Omental fat pad (tissue), 4 donors: ENCODE data around the gene MCAT. TPM values are rescaled to one million over a fixed set of nuclear protein-coding genes. Genes with fewer than 3 reads are reported as not detected.

Source experiments
- ATAC-seq: fragments of 150-250 bp; one replicate; pipeline ENCODE4 v1.9.1; 2016; ENCODE audit warnings: mild to moderate bottlenecking, moderate library complexity; ENCODE audit not compliant: low FRiP score
- DNase-seq: peaks from one replicate; pipeline ENCODE4 v3.0.0-alpha.2; 2019; ENCODE audit warnings: low spot score
- total RNA-seq, 4 donors: library from RNA; depleted of rRNA; stranded (reverse); fragments of >200 nt; gene quantifications; one replicate each; pipeline ENCODE4 v1.1.0, GENCODE V29; 2016
- TF ChIP-seq, protein P1 (sequence below), 3 donors: fragments of 450-650 bp; IDR thresholded peaks; one replicate each; pipeline ENCODE4 v1.5.1; 2016 to 2017; ENCODE audit warnings: antibody characterized with exemption in 3 of 3, mild to moderate bottlenecking in 3 of 3, moderate library complexity in 2 of 3

Gene MCAT
- total RNA-seq, 4 donors from 2014 or later: 19.3 to 28.6 (median 25.2) TPM

GRCh38 chr22:43126501-43127165, 16.6 kb downstream of the MCAT start:
- ATAC-seq (peak; percentile 79), DNase-seq (no peak)
- TF ChIP-seq, protein P1, sequence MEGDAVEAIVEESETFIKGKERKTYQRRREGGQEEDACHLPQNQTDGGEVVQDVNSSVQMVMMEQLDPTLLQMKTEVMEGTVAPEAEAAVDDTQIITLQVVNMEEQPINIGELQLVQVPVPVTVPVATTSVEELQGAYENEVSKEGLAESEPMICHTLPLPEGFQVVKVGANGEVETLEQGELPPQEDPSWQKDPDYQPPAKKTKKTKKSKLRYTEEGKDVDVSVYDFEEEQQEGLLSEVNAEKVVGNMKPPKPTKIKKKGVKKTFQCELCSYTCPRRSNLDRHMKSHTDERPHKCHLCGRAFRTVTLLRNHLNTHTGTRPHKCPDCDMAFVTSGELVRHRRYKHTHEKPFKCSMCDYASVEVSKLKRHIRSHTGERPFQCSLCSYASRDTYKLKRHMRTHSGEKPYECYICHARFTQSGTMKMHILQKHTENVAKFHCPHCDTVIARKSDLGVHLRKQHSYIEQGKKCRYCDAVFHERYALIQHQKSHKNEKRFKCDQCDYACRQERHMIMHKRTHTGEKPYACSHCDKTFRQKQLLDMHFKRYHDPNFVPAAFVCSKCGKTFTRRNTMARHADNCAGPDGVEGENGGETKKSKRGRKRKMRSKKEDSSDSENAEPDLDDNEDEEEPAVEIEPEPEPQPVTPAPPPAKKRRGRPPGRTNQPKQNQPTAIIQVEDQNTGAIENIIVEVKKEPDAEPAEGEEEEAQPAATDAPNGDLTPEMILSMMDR (IDR thresholded peaks at IDR 0.05): no peak

DNA sequence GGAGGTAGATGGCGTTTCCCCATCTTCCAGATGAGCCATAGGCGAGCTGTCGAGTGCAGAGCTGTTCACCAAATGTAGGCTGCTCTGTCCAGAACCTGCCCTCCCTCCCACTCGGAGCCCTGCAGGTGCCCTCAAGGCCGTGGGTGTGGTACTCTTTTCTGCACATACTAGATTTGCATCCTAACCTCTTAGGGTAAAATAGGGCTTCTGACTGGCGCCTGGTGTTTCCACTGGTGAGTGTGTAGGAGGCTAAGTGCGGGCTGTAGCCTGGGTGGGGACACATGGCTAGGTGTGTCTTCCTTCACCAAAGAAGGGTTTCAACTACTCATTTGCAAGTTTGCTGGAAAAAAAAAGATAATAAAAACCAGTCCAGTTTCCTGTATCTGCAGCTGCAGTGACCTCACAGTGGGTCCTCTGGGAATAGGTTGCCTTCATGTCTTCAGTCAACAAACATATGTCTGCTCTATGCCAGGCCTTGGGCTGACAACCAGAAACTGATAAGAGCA, 24.2 kb downstream of the MCAT start:
- ATAC-seq (no peak), DNase-seq (no peak)
- TF ChIP-seq, protein P1 (IDR thresholded peaks at IDR 0.05): no peak

- TF ChIP-seq, protein P1 (IDR thresholded peaks at IDR 0.05): no peak
- DNase-seq (no peak), ATAC-seq (no peak)
Observed at GRCh38 chr22:43118024-43118849, 25.0 kb downstream of the MCAT start.

DNA sequence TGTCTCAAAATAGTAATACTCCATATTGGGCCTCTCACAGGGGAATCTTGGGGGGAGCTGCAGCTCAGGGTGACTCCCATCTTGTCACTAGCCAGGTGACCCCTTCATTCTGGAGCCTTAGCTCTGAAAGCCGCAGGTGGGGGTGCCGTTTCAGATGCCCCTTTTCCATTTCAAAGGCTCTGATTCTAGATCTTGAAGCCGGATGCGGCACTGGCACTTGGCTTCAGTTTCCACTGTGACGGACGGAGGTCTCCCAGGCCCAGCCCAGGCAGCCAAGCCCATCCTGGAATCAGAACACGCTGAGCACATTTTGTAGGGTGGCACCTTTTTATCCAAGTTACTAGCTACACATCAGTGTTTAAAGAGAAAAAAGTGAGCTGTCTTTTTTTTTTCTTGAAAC, 26.3 kb downstream of the MCAT start:
- ATAC-seq (no peak), DNase-seq (no peak)
- TF ChIP-seq, protein P1 (IDR thresholded peaks at IDR 0.05): no peak

GRCh38 chr22:43114958-43115357, 28.2 kb downstream of the MCAT start:
- TF ChIP-seq, protein P1 (IDR thresholded peaks at IDR 0.05): no peak
- no peak for ATAC-seq
- DNase-seq: no peak

GRCh38 chr22:43113526-43114251, 29.5 kb downstream of the MCAT start:
- no peak for ATAC-seq
- DNase-seq: no peak
- TF ChIP-seq, protein P1 (IDR thresholded peaks at IDR 0.05): no peak
